H1 (cell line): ENCODE measurements around the gene NEGR1. TPM values are rescaled to one million over a fixed set of nuclear protein-coding genes. Genes with fewer than 3 reads are reported as not detected.

ENCODE experiments used
- TBP ChIP-seq: IDR thresholded peaks from 2 replicates; pipeline ENCODE4 v1.6.1; 2011; ENCODE audit warnings: low read depth, low read length, improper control_type of control experiment
- ZNF274 ChIP-seq: IDR thresholded peaks from 2 replicates; pipeline ENCODE4 v1.7.0; 2012; ENCODE audit warnings: low read length, borderline replicate concordance; ENCODE audit errors: extremely low read depth
- polyA plus RNA-seq, 7 experiments: library from polyadenylated mRNA; depleted of rRNA in 3 of 7; stranded (reverse) in 5 of 7; unstranded in 2 of 7; fragments of >200 nt in 5 of 7; fragments of 200-250 nt in 2 of 7; gene quantifications; 1 replicate in 5 of 7; 2 replicates in 1 of 7; 4 replicates in 1 of 7; pipeline versions ENCODE4 v1.2.1 to v1.2.3, GENCODE V29; 2011 to 2013; ENCODE audit warnings: missing spikeins in 2 of 7, mixed read lengths in 2 of 7
- total RNA-seq: library from RNA; stranded (reverse); fragmentation: NEBNext Ultra II Directional; extraction: Animal tissue kit (Norgen Biotek cat#: 25700); gene quantifications from 2 replicates; pipeline ENCODE4 v1.2.1, GENCODE V29; 2021

The NEGR1 gene
- total and polyA plus RNA-seq, 2 of the 8 experiments (the other 6 are each of a cell fraction or from before 2014, with no cell fraction given), result 0.71 to 1.3 TPM

GRCh38 chr1:72285074-72285425 is 2.7 kb upstream of the NEGR1 start (continued):
- TF ChIP-seq ZNF274 (no peak), TBP (no peak)
